ENCODE measurements around the gene PWWP2B. TPM values are rescaled to one million over a fixed set of nuclear protein-coding genes. Genes with fewer than 3 reads are reported as not detected.

PWWP2B gene
- total RNA-seq, 1 experiment from 2014 or later = 19.3 TPM

- Mint-ChIP-seq H3K27ac (ENCODE audit: unreplicated experiment) (no peak overlapping the region), H3K36me3 (ENCODE audit: insufficient read depth, unreplicated experiment) (no peaks in the 10 kb centered on the region), H3K4me1 (ENCODE audit: low read depth, unreplicated experiment) (peaks cover 7% of the 10 kb centered on the region), H3K4me3 (ENCODE audit: unreplicated experiment) (no peak overlapping the region), H3K27me3 (ENCODE audit: insufficient read depth, unreplicated experiment) (no peaks in the 10 kb centered on the region), H3K9me3 (ENCODE audit: unreplicated experiment) (no peaks in the 10 kb centered on the region)
- POLR2A ChIA-PET = interaction anchor here (0.7 kb wide), 1 partner anchor 15 kb away, joined by 16 read pairs; no protein-coding TSS in a partner anchor
- Histone ChIP-seq H3K4me3 (ENCODE audit: low read depth, low read length) (no peak overlapping the region), H3K4me1 (peaks cover 17% of the 10 kb centered on the region), H3K27me3 (replicated peaks; ENCODE audit: control insufficient read depth, insufficient read depth, low read length) (no peaks in the 10 kb centered on the region), H3K36me3 (ENCODE audit: control insufficient read depth, insufficient read depth, low read length) (no peaks in the 10 kb centered on the region), H3K9me3 (no peaks in the 10 kb centered on the region)
- CTCF ChIA-PET = no interaction called here
- TF ChIP-seq, protein P1, sequence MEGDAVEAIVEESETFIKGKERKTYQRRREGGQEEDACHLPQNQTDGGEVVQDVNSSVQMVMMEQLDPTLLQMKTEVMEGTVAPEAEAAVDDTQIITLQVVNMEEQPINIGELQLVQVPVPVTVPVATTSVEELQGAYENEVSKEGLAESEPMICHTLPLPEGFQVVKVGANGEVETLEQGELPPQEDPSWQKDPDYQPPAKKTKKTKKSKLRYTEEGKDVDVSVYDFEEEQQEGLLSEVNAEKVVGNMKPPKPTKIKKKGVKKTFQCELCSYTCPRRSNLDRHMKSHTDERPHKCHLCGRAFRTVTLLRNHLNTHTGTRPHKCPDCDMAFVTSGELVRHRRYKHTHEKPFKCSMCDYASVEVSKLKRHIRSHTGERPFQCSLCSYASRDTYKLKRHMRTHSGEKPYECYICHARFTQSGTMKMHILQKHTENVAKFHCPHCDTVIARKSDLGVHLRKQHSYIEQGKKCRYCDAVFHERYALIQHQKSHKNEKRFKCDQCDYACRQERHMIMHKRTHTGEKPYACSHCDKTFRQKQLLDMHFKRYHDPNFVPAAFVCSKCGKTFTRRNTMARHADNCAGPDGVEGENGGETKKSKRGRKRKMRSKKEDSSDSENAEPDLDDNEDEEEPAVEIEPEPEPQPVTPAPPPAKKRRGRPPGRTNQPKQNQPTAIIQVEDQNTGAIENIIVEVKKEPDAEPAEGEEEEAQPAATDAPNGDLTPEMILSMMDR (IDR thresholded peaks at IDR 0.05; ENCODE audit: insufficient read depth in 1 of 2, low read depth in 1 of 2, low read length in 1 of 2, severe bottlenecking in 1 of 2, unreplicated experiment in 1 of 2) = no peak
- no peak for DNase-seq
- no TSS peak for BruUV-seq (replicated peaks)
- intact Hi-C loops (cut with micrococcal nuclease; ENCODE audit: unreplicated experiment) = no loop called here
Observed at GRCh38 chr10:132461103-132461682, 64.2 kb downstream of the PWWP2B start.

GRCh38 chr10:132461683-132462231, 64.8 kb downstream of the PWWP2B start:
- H3K36me3 Mint-ChIP-seq (ENCODE audit: insufficient read depth, unreplicated experiment) = no peaks in the 10 kb centered on the region
- intact Hi-C loops (cut with micrococcal nuclease; ENCODE audit: unreplicated experiment) = no loop called here
- Histone ChIP-seq H3K36me3 (ENCODE audit: control insufficient read depth, insufficient read depth, low read length) (no peaks in the 10 kb centered on the region), H3K9me3 (no peaks in the 10 kb centered on the region), H3K27me3 (replicated peaks; ENCODE audit: control insufficient read depth, insufficient read depth, low read length) (no peaks in the 10 kb centered on the region), H3K4me3 (ENCODE audit: low read depth, low read length) (no peak overlapping the region), H3K4me1 (peaks cover 17% of the 10 kb centered on the region)
- ChIA-PET POLR2A (no interaction called here), CTCF (no interaction called here)
- no peak overlapping the region for H3K4me3 Mint-ChIP-seq (ENCODE audit: unreplicated experiment)
- H3K4me1 Mint-ChIP-seq (ENCODE audit: low read depth, unreplicated experiment) = peaks cover 7% of the 10 kb centered on the region
- no peaks in the 10 kb centered on the region for H3K27me3 Mint-ChIP-seq (ENCODE audit: insufficient read depth, unreplicated experiment)
- TF ChIP-seq, protein P1 (IDR thresholded peaks at IDR 0.05; ENCODE audit: insufficient read depth in 1 of 2, low read depth in 1 of 2, low read length in 1 of 2, severe bottlenecking in 1 of 2, unreplicated experiment in 1 of 2) = no peak
- no peak overlapping the region for H3K27ac Mint-ChIP-seq (ENCODE audit: unreplicated experiment)
- no TSS peak for BruUV-seq (replicated peaks)
- no peak for DNase-seq
- no peaks in the 10 kb centered on the region for H3K9me3 Mint-ChIP-seq (ENCODE audit: unreplicated experiment)

DNA sequence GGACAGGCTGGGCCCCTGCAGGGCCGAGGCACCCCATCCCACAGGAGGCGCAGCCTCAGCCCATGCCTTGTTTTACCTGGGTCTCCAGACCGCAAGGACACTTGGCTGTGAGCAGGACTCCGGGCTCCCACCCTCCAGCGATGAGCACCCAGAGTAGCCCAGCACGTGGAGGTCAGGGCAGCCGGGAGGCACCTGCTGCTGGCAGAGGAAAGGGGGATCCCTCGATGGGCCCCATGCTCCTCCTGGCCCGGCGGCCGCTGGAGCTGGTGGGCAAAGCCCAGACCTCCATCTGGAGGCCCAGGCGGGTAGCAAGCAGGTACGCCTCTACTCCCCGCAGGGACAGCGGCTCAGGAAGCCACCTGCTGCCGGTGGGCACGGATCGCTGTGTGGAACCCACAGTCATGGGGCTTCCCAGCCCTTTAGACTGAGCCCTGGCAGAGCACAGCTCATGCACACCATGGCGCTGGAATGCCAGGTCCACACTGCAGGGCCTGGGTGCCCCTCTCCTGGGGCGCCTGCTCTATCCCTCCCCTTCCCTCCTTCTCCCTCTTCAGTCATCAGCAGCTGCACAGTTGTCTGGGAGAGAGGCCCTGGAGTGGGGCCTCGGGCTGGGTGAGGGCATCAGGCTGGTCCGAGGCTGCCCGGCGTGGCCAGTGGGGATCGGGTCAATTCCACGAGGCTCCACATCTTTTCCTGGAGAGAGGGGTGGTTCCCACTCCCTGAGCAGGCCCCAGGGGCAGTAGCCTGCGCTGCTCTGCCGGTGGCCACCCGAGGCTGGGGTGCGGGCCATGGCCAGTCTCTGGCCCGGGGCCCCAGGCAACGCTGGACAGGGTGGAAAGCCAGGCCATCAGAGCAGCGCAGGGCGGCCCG, 65.7 kb downstream of the PWWP2B start:
- no peaks in the 10 kb centered on the region for H3K9me3 ChIP-seq
- CTCF ChIA-PET = interaction anchor here (0.7 kb wide), 1 partner anchor 10 kb away, joined by 4 read pairs; no protein-coding TSS in a partner anchor
- BruUV-seq (replicated peaks) = no TSS peak
- POLR2A ChIA-PET = no interaction called here
- no peaks in the 10 kb centered on the region for H3K36me3 ChIP-seq (ENCODE audit: control insufficient read depth, insufficient read depth, low read length)
- DNase-seq = no peak
- H3K4me3 Mint-ChIP-seq (ENCODE audit: unreplicated experiment) = no peak overlapping the region
- H3K27me3 Mint-ChIP-seq (ENCODE audit: insufficient read depth, unreplicated experiment) = no peaks in the 10 kb centered on the region
- no peaks in the 10 kb centered on the region for H3K27me3 ChIP-seq (replicated peaks; ENCODE audit: control insufficient read depth, insufficient read depth, low read length)
- H3K27ac Mint-ChIP-seq (ENCODE audit: unreplicated experiment) = no peak overlapping the region
- H3K4me1 ChIP-seq = peaks cover 17% of the 10 kb centered on the region
- no peaks in the 10 kb centered on the region for H3K9me3 Mint-ChIP-seq (ENCODE audit: unreplicated experiment)
- H3K36me3 Mint-ChIP-seq (ENCODE audit: insufficient read depth, unreplicated experiment) = no peaks in the 10 kb centered on the region
- TF ChIP-seq, protein P1 (IDR thresholded peaks at IDR 0.05; ENCODE audit: insufficient read depth in 1 of 2, low read depth in 1 of 2, low read length in 1 of 2, severe bottlenecking in 1 of 2, unreplicated experiment in 1 of 2) = no peak
- intact Hi-C loops (cut with micrococcal nuclease; ENCODE audit: unreplicated experiment) = no loop called here
- peaks cover 7% of the 10 kb centered on the region for H3K4me1 Mint-ChIP-seq (ENCODE audit: low read depth, unreplicated experiment)
- H3K4me3 ChIP-seq (ENCODE audit: low read depth, low read length) = no peak overlapping the region
